GM12873 (cell line): ENCODE data around the gene CBX4.

Experiments used
- TF ChIP-seq, protein P1 (sequence below): IDR thresholded peaks from 2 replicates; pipeline ENCODE4 v1.5.1; 2012; ENCODE audit warnings: low read depth, mild to moderate bottlenecking, moderate library complexity, low read length, control low read depth; ENCODE audit not compliant: insufficient read depth; ENCODE audit errors: missing control alignments

The CBX4 gene

DNA sequence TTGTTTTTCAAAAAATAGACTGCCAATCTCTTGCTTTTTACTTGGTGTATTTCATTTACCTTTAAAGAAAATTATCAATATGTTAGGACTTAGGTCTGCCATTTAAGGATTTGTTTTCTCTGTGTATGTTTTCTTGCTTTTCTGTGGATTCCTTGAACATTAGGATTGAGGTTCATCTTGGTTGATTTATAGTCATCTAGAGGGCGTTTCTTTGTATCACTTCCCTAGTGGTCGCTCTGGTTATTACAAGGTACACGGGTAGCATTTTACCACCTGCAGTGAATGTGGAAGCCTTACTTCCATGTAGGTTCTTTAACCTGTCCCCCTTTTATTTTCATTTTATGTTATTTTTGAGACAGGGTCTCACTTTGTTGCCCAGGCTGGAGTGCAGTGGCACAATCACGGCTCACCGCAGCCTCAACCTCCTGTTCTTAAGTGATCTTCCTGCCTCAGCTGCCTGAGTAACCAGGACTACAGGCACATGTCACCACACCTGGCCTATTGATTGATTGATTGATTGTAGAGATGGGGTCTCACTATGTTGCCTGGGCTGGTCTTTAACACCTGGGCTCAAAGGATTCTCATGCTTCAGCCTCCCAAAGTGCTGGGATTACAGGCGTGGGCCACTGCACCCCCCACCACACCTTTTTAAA lies 35.2 kb upstream of the CBX4 start:
- TF ChIP-seq, protein P1, sequence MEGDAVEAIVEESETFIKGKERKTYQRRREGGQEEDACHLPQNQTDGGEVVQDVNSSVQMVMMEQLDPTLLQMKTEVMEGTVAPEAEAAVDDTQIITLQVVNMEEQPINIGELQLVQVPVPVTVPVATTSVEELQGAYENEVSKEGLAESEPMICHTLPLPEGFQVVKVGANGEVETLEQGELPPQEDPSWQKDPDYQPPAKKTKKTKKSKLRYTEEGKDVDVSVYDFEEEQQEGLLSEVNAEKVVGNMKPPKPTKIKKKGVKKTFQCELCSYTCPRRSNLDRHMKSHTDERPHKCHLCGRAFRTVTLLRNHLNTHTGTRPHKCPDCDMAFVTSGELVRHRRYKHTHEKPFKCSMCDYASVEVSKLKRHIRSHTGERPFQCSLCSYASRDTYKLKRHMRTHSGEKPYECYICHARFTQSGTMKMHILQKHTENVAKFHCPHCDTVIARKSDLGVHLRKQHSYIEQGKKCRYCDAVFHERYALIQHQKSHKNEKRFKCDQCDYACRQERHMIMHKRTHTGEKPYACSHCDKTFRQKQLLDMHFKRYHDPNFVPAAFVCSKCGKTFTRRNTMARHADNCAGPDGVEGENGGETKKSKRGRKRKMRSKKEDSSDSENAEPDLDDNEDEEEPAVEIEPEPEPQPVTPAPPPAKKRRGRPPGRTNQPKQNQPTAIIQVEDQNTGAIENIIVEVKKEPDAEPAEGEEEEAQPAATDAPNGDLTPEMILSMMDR, result peak; percentile 61

DNA sequence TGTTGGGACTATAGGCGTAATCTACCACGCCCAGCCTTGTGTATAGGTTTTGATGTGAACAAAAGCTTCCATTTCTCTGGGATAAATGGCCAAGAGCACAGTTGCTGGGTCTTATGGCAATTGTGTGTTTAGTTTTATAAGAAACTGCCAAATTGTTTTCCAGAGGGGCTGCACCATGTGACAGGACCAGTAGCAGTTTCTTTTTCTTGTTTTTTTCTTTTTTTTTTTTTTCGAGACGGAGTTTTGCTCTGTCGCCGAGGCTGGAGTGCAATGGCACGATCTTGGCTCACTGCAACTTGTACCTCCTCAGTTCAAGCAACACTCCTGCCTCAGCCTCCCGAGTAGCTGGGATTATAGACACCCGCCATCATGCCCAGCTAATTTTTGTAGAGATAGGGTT lies 34.3 kb upstream of the CBX4 start:
- TF ChIP-seq, protein P1, result no peak

DNA sequence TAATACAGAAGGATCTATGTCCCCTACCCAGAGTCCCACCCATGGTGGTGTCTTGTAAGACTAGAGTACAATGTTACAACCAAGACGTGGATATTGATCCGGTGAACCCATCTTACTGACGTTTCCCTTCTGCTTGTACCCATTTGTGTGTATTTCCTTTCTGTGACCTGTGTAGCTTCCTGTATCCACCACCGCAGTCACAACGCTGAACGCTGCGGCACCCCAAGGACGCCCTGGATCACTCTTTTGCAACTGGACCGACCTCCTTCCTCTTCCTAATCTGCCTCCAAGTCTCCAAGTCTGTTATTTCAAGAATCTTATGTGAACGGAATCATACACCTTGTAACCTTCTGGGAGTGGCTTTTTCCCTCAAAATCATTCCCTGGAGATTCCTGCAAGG lies 33.5 kb upstream of the CBX4 start:
- TF ChIP-seq, protein P1, result no peak

GRCh38 chr17:79871131-79871530 lies 31.9 kb upstream of the CBX4 start:
- TF ChIP-seq, protein P1, result no peak

GRCh38 chr17:79870540-79870939 lies 31.3 kb upstream of the CBX4 start:
- TF ChIP-seq, protein P1, result no peak

GRCh38 chr17:79866791-79867518 lies 27.7 kb upstream of the CBX4 start:
- TF ChIP-seq, protein P1, result no peak

DNA sequence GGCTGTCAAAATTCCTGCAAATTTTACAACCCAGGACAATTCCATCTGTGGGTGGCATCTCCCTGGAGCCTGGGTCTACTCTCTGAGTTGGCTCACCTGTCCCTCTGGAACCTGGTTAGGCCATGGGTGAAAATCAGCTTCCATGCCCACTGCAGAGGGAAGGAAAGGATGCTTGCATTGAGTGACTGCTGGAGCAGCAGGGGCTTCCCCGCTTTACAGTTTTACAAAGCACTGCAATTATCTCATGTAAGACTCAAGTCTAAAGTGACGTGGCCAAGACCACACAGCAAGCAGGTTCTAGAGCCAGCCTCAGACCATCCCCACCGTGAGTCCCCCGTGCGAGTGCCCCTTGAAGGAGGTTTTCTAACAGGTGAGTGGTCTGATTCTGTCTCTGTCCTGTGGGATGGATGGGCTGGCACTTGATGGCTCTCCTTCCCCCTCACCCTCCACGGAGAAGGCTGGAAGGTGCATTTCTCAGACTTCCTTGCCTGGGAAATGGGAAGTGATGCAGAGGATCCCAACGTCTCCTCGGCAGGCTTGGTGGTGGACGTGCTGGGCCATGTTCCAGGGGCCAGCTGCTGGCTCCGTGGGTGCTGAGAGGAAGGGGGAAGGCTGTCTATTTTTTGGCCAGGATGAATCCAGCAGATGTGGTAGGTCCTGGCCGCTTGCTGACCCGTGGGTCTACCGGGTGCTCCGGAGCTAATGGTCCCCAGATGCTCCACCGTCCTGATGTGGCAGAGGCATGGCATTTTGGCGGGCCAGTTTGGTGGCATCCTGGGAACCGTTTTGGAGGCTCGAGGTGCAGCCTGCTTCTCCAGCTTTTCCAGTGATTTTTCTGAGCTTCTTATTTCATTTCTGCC lies 26.3 kb upstream of the CBX4 start:
- TF ChIP-seq, protein P1, result no peak
